IMR-90 (cell line): ENCODE data around the gene HIPK1. TPM values are rescaled to one million over a fixed set of nuclear protein-coding genes. Genes with fewer than 3 reads are reported as not detected.

Experiments
- ATAC-seq: fragments of 200-7000 bp; cut with Tn5 transposase; 2 replicates; pipeline ENCODE4 v1.9.1; 2020; ENCODE audit warnings: low read depth, mild to moderate bottlenecking, moderate library complexity
- BruUV-seq: library from RNA; stranded (reverse); fragments of 400-500 nt; replicated peaks from 2 replicates; lab custom pipeline; 2021; lab: Mats Ljungman, UMichigan
- CTCF ChIA-PET: fragments of 300-600 bp; formaldehyde crosslinking; extraction: SDS; loops from one replicate; lab custom pipeline; 2021; ENCODE audit warnings: antibody characterized with exemption; lab: Yijun Ruan, JAX
- POLR2A ChIA-PET: fragments of 300-600 bp; sonication (Branson Sonifier 250); formaldehyde crosslinking; loops from one replicate; lab custom pipeline; 2022; ENCODE audit warnings: antibody characterized with exemption; ENCODE audit not compliant: unreplicated experiment; lab: Charles Lee
- DNase-seq: peaks from one replicate; pipeline ENCODE4 v3.0.0; 2013
- H2AFZ ChIP-seq: replicated peaks from 2 replicates; pipeline ENCODE3; 2013; ENCODE audit warnings: low read length, mild to moderate bottlenecking; ENCODE audit not compliant: poor library complexity
- H2AK5ac ChIP-seq: 2 replicates; pipeline ENCODE4 v1.6.1; 2013; ENCODE audit warnings: low read depth, low read length, inconsistent platforms
- H2AK9ac ChIP-seq: replicated peaks from 2 replicates; pipeline ENCODE3; 2013; ENCODE audit warnings: mild to moderate bottlenecking, low read depth, low read length, moderate library complexity; ENCODE audit not compliant: poor library complexity
- H2BK120ac ChIP-seq: 2 replicates; pipeline ENCODE4 v1.6.1; 2013; ENCODE audit warnings: low read depth, low read length, inconsistent platforms
- H2BK15ac ChIP-seq: 3 replicates; pipeline ENCODE4 v1.6.1; 2013; ENCODE audit warnings: low read depth, low read length, inconsistent platforms
- H2BK20ac ChIP-seq: 2 replicates; pipeline ENCODE4 v1.6.1; 2013; ENCODE audit warnings: low read depth, mild to moderate bottlenecking, inconsistent platforms, low read length, moderate library complexity
- H2BK5ac ChIP-seq: 2 replicates; pipeline ENCODE4 v1.6.1; 2013; ENCODE audit warnings: mild to moderate bottlenecking, low read depth, low read length, inconsistent platforms; ENCODE audit not compliant: poor library complexity, severe bottlenecking
- H3K14ac ChIP-seq: replicated peaks from 2 replicates; pipeline ENCODE4 v1.6.1; 2013; ENCODE audit warnings: low read depth, low read length, inconsistent platforms
- H3K18ac ChIP-seq: 2 replicates; pipeline ENCODE4 v1.6.1; 2013; ENCODE audit warnings: low read depth, low read length, control low read depth
- H3K23ac ChIP-seq: 2 replicates; pipeline ENCODE4 v1.6.1; 2013; ENCODE audit warnings: low read depth, low read length, inconsistent platforms
- H3K27ac ChIP-seq: 2 replicates; pipeline ENCODE4 v1.5.1; 2013; ENCODE audit warnings: mild to moderate bottlenecking, control low read depth, low read length; ENCODE audit not compliant: insufficient read depth
- H3K27me3 ChIP-seq: 2 replicates; pipeline ENCODE4 v1.6.1; 2013; ENCODE audit warnings: low read length; ENCODE audit not compliant: control insufficient read depth, insufficient read depth
- H3K36me3 ChIP-seq: 2 replicates; pipeline ENCODE4 v1.6.1; 2013; ENCODE audit warnings: low read length, mixed read lengths; ENCODE audit not compliant: control insufficient read depth, insufficient read depth
- H3K4ac ChIP-seq: 2 replicates; pipeline ENCODE4 v1.6.1; 2013; ENCODE audit warnings: low read depth, low read length, inconsistent platforms
- H3K4me1 ChIP-seq: 2 replicates; pipeline ENCODE4 v1.6.1; 2013; ENCODE audit warnings: low read length, mixed read lengths; ENCODE audit not compliant: control insufficient read depth, insufficient read depth
- H3K4me2 ChIP-seq: 2 replicates; pipeline ENCODE4 v1.6.1; 2013; ENCODE audit warnings: low read depth, mild to moderate bottlenecking, control low read depth, low read length, moderate library complexity
- H3K4me3 ChIP-seq: 2 replicates; pipeline ENCODE4 v1.5.1; 2013; ENCODE audit warnings: low read depth, mild to moderate bottlenecking, control low read depth, low read length, moderate library complexity; ENCODE audit not compliant: insufficient read depth
- H3K56ac ChIP-seq: 2 replicates; pipeline ENCODE4 v1.6.1; 2013; ENCODE audit warnings: low read length, inconsistent platforms; ENCODE audit not compliant: insufficient read depth; ENCODE audit errors: extremely low read depth
- H3K79me1 ChIP-seq, 2 experiments: 2 replicates each; pipeline ENCODE4 v1.6.1; 2013; ENCODE audit warnings: low read length in 2 of 2, inconsistent platforms in 1 of 2, low read depth in 1 of 2
- H3K9ac ChIP-seq: 2 replicates; pipeline ENCODE4 v1.6.1; 2013; ENCODE audit warnings: low read depth, low read length, control low read depth
- H3K9me1 ChIP-seq: 2 replicates; pipeline ENCODE4 v1.6.1; 2013; ENCODE audit warnings: low read length, inconsistent platforms; ENCODE audit not compliant: insufficient read depth
- H3K9me3 ChIP-seq: 2 replicates; pipeline ENCODE4 v1.6.1; 2013; ENCODE audit warnings: low read length; ENCODE audit not compliant: control insufficient read depth, insufficient read depth
- H4K20me1 ChIP-seq: 2 replicates; pipeline ENCODE4 v1.6.1; 2013; ENCODE audit warnings: low read length, inconsistent platforms; ENCODE audit not compliant: insufficient read depth
- H4K5ac ChIP-seq: 2 replicates; pipeline ENCODE4 v1.6.1; 2013; ENCODE audit warnings: mild to moderate bottlenecking, low read depth, low read length, control low read depth
- H4K8ac ChIP-seq, 2 experiments: 2 replicates each; pipeline ENCODE4 v1.6.1; 2013; ENCODE audit warnings: low read depth in 2 of 2, low read length in 2 of 2, control low read depth in 1 of 2, inconsistent platforms in 1 of 2
- H4K91ac ChIP-seq: 2 replicates; pipeline ENCODE4 v1.6.1; 2013; ENCODE audit warnings: low read depth, low read length, inconsistent platforms; ENCODE audit not compliant: insufficient read depth
- CEBPB ChIP-seq: IDR thresholded peaks from 2 replicates; pipeline ENCODE4 v1.6.1; 2012; ENCODE audit warnings: low read depth, low read length, improper control_type of control experiment
- MAFK ChIP-seq: IDR thresholded peaks from 2 replicates; pipeline ENCODE4 v1.6.1; 2012; ENCODE audit warnings: low read depth, low read length, improper control_type of control experiment
- RFX5 ChIP-seq: IDR thresholded peaks from 2 replicates; pipeline ENCODE4 v1.8.0; 2012; ENCODE audit warnings: low read depth, mild to moderate bottlenecking, low read length, moderate library complexity
- WGBS, 2 experiments: methylation state at CpG; one replicate each; pipeline versions ENCODE4 v1.1.5 to v1.1.7; 2013; ENCODE audit warnings: missing lambda C conversion rate in 2 of 2; ENCODE audit not compliant: insufficient read length in 1 of 2; ENCODE audit errors: extremely low coverage in 2 of 2; 5-methylcytosine and 5-hydroxymethylcytosine counted together
- dilution Hi-C: fragments of 300-500 bp; cut with HindIII; formaldehyde crosslinking; loops from one replicate; pipeline ENCODE4 v1.14.3; 2018; ENCODE audit warnings: low sequenced_read_pairs; ENCODE audit not compliant: unreplicated experiment
- in situ Hi-C: fragments of 300-500 bp; cut with MboI; formaldehyde crosslinking; loops from 3 replicates; pipeline ENCODE4 v1.14.3; 2019; ENCODE audit warnings: low sequenced_read_pairs, inconsistent platforms, mixed read lengths
- intact Hi-C: fragments of 100-400 bp; cut with micrococcal nuclease; formaldehyde crosslinking; loops from 2 replicates; pipeline ENCODE4 v1.10.0; 2022
- polyA plus RNA-seq, 3 experiments: library from polyadenylated mRNA; depleted of rRNA; stranded (reverse); fragments of >200 nt; gene quantifications; 2 replicates each; pipeline ENCODE4 v1.2.3, GENCODE V29; 2012; ENCODE audit warnings: low replicate concordance in 1 of 3
- total RNA-seq: library from RNA; depleted of rRNA; stranded (reverse); fragments of >200 nt; gene quantifications from 2 replicates; pipeline ENCODE4 v1.2.3, GENCODE V29; 2012
- TF ChIP-seq, protein P1 (sequence below): conservative IDR thresholded peaks from 2 replicates; pipeline ENCODE4 v1.5.1; 2012; ENCODE audit warnings: mild to moderate bottlenecking, low read depth, low read length, improper control_type of control experiment

The HIPK1 gene
- total and polyA plus RNA-seq, 2 of the 4 experiments (the other 2 are of a cell fraction), result 15.3 to 33.9 TPM

DNA sequence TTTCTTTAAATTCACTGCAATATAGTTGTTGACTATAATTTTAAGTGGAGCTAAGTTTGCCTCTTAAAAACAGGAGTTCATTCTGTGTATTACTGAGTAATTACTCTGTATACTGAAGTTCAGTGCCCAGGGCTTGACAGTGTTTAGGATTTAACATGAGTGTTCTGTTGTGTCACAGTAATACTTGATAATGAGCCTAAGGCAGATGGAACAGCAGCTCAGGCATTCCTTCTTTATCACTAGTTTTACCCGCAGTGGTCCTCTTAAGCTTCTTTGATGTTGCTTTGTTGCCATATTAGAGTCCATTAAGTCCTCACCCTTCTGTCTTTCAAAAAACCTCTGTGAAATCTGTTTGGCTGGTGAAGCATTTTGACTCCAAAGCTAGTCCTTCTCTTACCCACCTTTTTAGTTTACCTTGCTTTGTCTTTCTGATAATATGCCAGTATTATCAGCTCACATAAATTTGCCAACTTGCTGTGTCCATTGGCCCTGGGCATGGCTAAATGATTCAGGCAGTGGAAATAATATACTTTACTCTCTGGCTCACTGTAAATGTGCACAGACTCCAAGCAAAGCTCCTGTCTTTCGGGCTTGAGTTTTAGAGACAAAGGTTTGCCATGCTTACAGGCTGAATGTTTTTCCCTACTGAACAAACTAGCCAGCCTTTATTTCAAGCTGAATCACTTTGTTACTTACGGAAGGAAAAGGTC is 17.7 kb downstream of the HIPK1 start:
- no CpG with 5 or more reads among the region's 3 CpGs for WGBS, 2 experiments
- Histone ChIP-seq H3K4ac (no peak overlapping the region), H2BK120ac (no peak overlapping the region), H3K9me3 (no peaks in the 10 kb centered on the region), H3K14ac (peak overlapping the region; percentile 24; the same call in 1 of the 2 replicates), H3K23ac (no peak overlapping the region; the same call in 1 of the 2 replicates), H4K8ac (no peak overlapping the region), H2AK5ac (no peak overlapping the region), H3K27ac (no peak overlapping the region), H2AK9ac (no peak overlapping the region), H3K79me1 (peaks cover 29 to 51% of the 10 kb centered on the region in 2 experiments), H3K18ac (no peak overlapping the region), H2BK20ac (no peak overlapping the region), H3K9me1 (peaks cover 3% of the 10 kb centered on the region; the same call in 1 of the 2 replicates), H2BK5ac (no peak overlapping the region), H3K4me3 (no peak overlapping the region), H4K20me1 (peaks cover 14% of the 10 kb centered on the region; the same call in 1 of the 2 replicates), H3K36me3 (peaks cover 6% of the 10 kb centered on the region; the same call in 1 of the 2 replicates), H2AFZ (no peak overlapping the region), H2BK15ac (no peak overlapping the region), H4K5ac (no peak overlapping the region), H3K9ac (no peak overlapping the region; the same call in 1 of the 2 replicates), H3K56ac (no peak overlapping the region), H4K91ac (no peak overlapping the region), H3K4me2 (0 out of 2 replicates have a peak overlapping the region, but pooled peaks have one; percentile 5), H3K27me3 (no peaks in the 10 kb centered on the region), H3K4me1 (peaks cover 7% of the 10 kb centered on the region)
- DNase-seq, result peak; percentile 22
- ChIA-PET POLR2A (no interaction called here), CTCF (interaction anchor here (1.2 kb wide), 1 partner anchor 11 kb away, joined by 3 read pairs; no protein-coding TSS in a partner anchor)
- no TSS peak for BruUV-seq
- dilution Hi-C loops (no loop called here), in situ Hi-C loops (no loop called here), intact Hi-C loops (loop anchor here (5.0 kb wide), 1 partner anchor 110 kb away; no protein-coding TSS in a partner anchor)
- TF ChIP-seq, protein P1, sequence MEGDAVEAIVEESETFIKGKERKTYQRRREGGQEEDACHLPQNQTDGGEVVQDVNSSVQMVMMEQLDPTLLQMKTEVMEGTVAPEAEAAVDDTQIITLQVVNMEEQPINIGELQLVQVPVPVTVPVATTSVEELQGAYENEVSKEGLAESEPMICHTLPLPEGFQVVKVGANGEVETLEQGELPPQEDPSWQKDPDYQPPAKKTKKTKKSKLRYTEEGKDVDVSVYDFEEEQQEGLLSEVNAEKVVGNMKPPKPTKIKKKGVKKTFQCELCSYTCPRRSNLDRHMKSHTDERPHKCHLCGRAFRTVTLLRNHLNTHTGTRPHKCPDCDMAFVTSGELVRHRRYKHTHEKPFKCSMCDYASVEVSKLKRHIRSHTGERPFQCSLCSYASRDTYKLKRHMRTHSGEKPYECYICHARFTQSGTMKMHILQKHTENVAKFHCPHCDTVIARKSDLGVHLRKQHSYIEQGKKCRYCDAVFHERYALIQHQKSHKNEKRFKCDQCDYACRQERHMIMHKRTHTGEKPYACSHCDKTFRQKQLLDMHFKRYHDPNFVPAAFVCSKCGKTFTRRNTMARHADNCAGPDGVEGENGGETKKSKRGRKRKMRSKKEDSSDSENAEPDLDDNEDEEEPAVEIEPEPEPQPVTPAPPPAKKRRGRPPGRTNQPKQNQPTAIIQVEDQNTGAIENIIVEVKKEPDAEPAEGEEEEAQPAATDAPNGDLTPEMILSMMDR, result no peak
- TF ChIP-seq MAFK (no peak), RFX5 (no peak), CEBPB (no peak)
- peak; percentile 61 for ATAC-seq
